Inflammatory macrophage treated with lipopolysaccharide for 4 hours (primary cell): ENCODE results near the gene ARID5A.

Experiments
- DNase-seq: peaks from one replicate; pipeline ENCODE4 v3.0.0-alpha.2; 2020

ARID5A gene

GRCh38 chr2:96507957-96508520 is 28.5 kb upstream of the ARID5A start:
- peak; percentile 80 for DNase-seq

- no peak for DNase-seq
These were observed 27.9 kb upstream of the ARID5A start for GRCh38 chr2:96508521-96509113.

GRCh38 chr2:96509114-96509846 is 27.3 kb upstream of the ARID5A start:
- DNase-seq = peak; percentile 84

- DNase-seq = no peak
These were observed 26.7 kb upstream of the ARID5A start for GRCh38 chr2:96509847-96510230.

- no peak for DNase-seq
These were observed 25.5 kb upstream of the ARID5A start for GRCh38 chr2:96510931-96511595.

GRCh38 chr2:96511851-96512250 is 24.7 kb upstream of the ARID5A start:
- DNase-seq = no peak

- DNase-seq = no peak
These were observed 24.2 kb upstream of the ARID5A start for GRCh38 chr2:96512341-96512740.

- no peak for DNase-seq
These were observed 22.0 kb upstream of the ARID5A start for GRCh38 chr2:96514521-96514920.

GRCh38 chr2:96517079-96517478 is 19.5 kb upstream of the ARID5A start:
- DNase-seq = no peak

GRCh38 chr2:96520231-96520630 is 16.3 kb upstream of the ARID5A start:
- no peak for DNase-seq

GRCh38 chr2:96520697-96521096 is 15.9 kb upstream of the ARID5A start:
- no peak for DNase-seq

GRCh38 chr2:96521219-96521618 is 15.3 kb upstream of the ARID5A start:
- DNase-seq = no peak

- no peak for DNase-seq
These were observed 14.0 kb upstream of the ARID5A start for GRCh38 chr2:96522304-96523203.

GRCh38 chr2:96523659-96524481 is 12.7 kb upstream of the ARID5A start:
- no peak for DNase-seq

GRCh38 chr2:96524482-96525210 is 11.9 kb upstream of the ARID5A start:
- no peak for DNase-seq

- DNase-seq = no peak
These were observed 11.4 kb upstream of the ARID5A start for GRCh38 chr2:96525211-96525507.

GRCh38 chr2:96526101-96526591 is 10.4 kb upstream of the ARID5A start:
- no peak for DNase-seq

GRCh38 chr2:96526615-96527285 is 9.8 kb upstream of the ARID5A start:
- DNase-seq = no peak

GRCh38 chr2:96527286-96528005 is 9.1 kb upstream of the ARID5A start:
- peak; percentile 62 for DNase-seq
